Measurements from ENCODE around the gene DNAH2.
"Not testable (repeated sequence)": the region's sequence is repeated elsewhere in the genome, so short reads cannot be mapped to it uniquely, and the experiment has no call there.

The DNAH2 gene

GRCh38 chr17:7853691-7854038 lies 136.1 kb downstream of the DNAH2 start:
- no peak for DNase-seq

GRCh38 chr17:7854078-7854777 lies 136.7 kb downstream of the DNAH2 start:
- DNase-seq = no peak

- DNase-seq = no peak
Observed at GRCh38 chr17:7854851-7855659, 137.5 kb downstream of the DNAH2 start, which contains the start of gene TMEM88. TSS of gene TMEM88 (plus strand) at chr17:7855066. CDS start at chr17:7855075, 9 bp downstream.

- DNase-seq = no peak
Observed at GRCh38 chr17:7855660-7856010, 138.1 kb downstream of the DNAH2 start.

- DNase-seq = peak; percentile 5
Observed at GRCh38 chr17:7856011-7856810, 138.7 kb downstream of the DNAH2 start.

GRCh38 chr17:7856811-7857712 lies 139.5 kb downstream of the DNAH2 start, which contains the start of gene NAA38:
TSS of gene NAA38 (minus strand) at chr17:7857559. CDS start at chr17:7857463, 96 bp downstream.
- DNase-seq = peak; percentile 99

GRCh38 chr17:7857713-7858521 lies 140.4 kb downstream of the DNAH2 start, which contains the start of gene CYB5D1:
TSS of gene CYB5D1 (plus strand) at chr17:7858003. CDS start at chr17:7858135, 132 bp downstream.
- peak; percentile 99 for DNase-seq

- DNase-seq = peak; percentile 44
Observed at GRCh38 chr17:7858522-7858810, 140.9 kb downstream of the DNAH2 start.

- no peak for DNase-seq
Observed at GRCh38 chr17:7859028-7859427, 141.5 kb downstream of the DNAH2 start.

GRCh38 chr17:7862692-7863437 lies 145.3 kb downstream of the DNAH2 start:
- DNase-seq = peak; percentile 20

- not testable (repeated sequence) for DNase-seq
Observed at GRCh38 chr17:7864384-7864783, 146.8 kb downstream of the DNAH2 start.

GRCh38 chr17:7864995-7865650 lies 147.6 kb downstream of the DNAH2 start:
- no peak for DNase-seq

GRCh38 chr17:7867881-7868329 lies 150.4 kb downstream of the DNAH2 start:
- DNase-seq = no peak

GRCh38 chr17:7873051-7873450 lies 155.5 kb downstream of the DNAH2 start:
- no peak for DNase-seq

GRCh38 chr17:7875804-7876370 lies 158.3 kb downstream of the DNAH2 start:
- no peak for DNase-seq

GRCh38 chr17:7878234-7878633 lies 160.7 kb downstream of the DNAH2 start:
- DNase-seq = no peak

GRCh38 chr17:7880076-7880868 lies 162.7 kb downstream of the DNAH2 start:
- no peak for DNase-seq

GRCh38 chr17:7881276-7882054 lies 163.9 kb downstream of the DNAH2 start:
- no peak for DNase-seq

Measured in kidney glomerular epithelial cell (primary cell).